CD4-positive, alpha-beta T cell treated with Interleukin-15 for 1 hour (primary cell): ENCODE results near the gene ARHGAP22.

Experiments used
- DNase-seq: peaks from one replicate; pipeline ENCODE4 v3.0.0-alpha.2; 2020

Gene ARHGAP22

DNA sequence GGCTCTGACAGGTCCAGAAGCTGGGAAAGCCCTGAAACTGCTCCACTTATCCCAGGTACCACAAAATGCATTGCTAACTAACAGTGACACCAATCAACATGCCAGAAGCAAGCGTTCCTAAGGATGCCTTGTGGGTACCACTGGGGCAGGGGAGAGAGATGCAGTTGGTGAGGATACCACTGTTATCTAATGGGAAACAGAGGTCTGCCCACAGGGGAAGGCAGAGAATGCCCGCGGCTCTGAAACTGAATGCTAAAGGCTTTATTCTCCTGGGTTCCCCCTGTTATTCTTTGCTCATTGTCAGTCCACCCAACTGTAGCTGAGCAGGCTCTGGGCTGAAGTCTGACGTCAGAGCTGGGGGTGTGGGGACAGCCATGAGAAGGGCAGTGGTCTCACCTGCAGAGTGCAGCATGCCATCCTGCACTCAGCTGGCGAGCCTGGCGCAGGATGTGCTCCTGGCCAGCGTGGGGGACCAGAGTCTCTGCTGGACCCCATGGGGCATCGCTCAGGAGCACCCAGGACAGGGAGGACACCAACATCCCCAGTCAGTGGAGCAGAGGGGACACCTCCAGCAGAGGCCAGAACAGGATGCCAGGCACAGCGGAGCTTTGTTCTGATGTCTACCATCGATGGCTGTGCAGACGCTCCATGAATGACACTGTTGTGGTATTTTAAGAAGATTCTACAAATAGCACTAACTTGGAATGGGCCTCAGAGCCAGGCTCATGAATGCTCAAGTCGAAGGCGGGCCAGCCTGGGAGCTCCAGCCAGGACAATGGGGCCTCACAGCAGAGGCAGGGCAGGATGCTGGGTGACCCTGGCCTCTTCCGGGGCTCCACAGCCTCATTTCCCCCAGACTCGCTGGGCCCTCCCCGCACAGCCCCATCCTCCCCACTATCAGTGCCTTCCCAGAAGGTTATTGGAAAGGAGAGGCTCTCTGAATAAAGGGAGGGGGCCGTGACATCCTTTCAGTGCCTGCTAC lies 95.8 kb downstream of the ARHGAP22 start:
- no peak for DNase-seq

DNA sequence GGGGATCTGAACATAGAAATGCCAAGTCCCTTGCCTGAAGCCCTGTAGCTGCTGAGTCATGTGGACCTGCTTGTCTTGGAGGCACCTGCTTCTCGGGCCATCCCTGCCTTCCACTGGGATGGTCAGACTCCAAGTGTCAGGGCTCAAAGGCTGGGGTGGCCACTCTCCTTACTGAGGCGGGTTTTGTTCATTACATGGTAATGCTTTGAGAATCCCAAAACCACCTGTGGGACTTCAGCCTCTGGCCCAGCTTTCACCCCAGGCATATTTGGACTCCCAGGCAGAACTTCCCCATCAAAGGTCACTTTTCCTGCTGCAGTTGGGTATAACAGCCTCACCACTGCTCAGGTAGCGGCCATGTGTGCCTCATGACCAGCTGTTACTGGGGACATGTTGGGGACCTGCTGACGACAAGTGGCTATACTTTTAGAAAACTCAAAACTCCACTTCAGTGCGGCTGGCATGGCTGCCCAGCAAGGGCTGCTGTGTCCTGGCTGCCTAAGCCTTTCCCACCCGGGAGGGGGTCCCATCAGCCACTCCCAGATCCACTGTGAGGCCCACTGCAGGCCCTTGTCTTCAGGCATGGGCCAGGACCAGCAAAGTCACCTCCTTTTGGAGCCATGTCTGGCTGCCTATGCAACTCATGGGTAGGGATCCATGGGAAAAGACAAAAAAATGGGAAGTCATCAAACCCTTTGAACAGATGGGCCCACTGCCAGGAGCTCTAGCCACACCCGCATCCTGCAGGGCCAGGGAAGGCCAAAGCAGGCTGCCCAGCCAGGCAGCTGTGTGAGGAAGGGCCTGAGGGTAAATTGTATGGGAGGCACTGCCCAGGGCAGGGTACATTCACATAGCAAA lies 96.7 kb downstream of the ARHGAP22 start:
- DNase-seq: no peak

GRCh38 chr10:48507494-48507893 lies 97.4 kb downstream of the ARHGAP22 start:
- DNase-seq: no peak

GRCh38 chr10:48506147-48506917 lies 98.5 kb downstream of the ARHGAP22 start:
- no peak for DNase-seq

GRCh38 chr10:48505394-48506112 lies 99.3 kb downstream of the ARHGAP22 start:
- DNase-seq: no peak

DNA sequence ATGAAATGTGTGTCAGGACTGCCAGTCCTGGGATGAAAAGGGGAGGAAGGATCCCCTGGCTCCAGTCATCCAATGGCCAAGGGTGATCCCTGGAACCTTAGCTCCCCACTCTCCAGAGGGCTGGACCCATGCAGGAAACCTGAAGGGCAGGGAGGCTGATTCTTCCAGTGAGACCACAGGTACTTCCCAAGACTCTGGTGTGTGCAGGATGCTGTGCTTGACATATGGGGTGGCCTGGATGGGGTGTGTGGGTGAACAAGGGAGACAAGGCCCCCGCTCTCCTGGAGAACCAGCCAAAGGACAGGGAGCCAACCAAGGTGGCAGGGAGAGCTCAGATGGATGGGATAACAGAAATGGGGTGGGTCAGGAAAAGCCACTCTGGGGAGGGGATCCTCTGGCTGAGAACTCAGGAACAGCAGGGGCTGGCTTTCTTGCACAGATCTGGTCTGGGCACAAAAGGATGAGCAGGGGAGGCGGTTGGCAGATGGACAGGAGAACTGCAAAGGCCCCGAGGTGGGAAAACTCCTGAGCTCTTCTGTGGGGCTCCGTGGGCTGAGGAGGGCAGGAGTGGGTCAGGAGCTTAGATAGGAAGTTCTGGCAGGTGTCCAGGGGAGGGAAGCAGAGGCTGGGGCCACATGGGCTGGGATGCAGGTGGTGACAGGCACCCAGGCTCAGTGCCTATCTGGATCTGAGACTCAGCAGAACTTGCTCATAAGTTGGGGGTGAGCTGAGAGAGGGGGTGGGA lies 100.6 kb downstream of the ARHGAP22 start:
- DNase-seq: no peak

- no peak for DNase-seq
These were observed 101.5 kb downstream of the ARHGAP22 start for GRCh38 chr10:48503293-48503911.

DNA sequence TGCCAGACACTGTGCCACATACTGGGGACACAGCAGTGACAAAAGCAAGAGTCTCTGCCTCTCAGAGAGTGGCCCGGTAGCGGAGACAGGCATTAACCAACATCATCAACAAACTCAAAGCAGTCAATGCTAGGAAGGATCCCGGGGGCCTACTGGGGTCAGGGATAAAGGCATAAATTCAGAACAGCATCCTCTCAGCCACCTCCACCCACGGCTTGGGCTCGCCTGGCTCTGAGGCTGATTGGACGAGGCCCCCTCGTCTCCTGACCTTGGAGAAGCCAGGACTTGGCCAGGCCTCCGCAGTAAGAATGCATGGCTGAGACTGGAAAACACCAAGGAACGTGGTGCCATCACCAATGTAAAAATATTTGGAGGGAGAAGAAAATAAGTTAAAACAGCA lies 102.1 kb downstream of the ARHGAP22 start:
- no peak for DNase-seq

GRCh38 chr10:48501787-48502771 lies 102.8 kb downstream of the ARHGAP22 start:
- no peak for DNase-seq

- DNase-seq: no peak
These were observed 103.6 kb downstream of the ARHGAP22 start for GRCh38 chr10:48501226-48501625.

DNA sequence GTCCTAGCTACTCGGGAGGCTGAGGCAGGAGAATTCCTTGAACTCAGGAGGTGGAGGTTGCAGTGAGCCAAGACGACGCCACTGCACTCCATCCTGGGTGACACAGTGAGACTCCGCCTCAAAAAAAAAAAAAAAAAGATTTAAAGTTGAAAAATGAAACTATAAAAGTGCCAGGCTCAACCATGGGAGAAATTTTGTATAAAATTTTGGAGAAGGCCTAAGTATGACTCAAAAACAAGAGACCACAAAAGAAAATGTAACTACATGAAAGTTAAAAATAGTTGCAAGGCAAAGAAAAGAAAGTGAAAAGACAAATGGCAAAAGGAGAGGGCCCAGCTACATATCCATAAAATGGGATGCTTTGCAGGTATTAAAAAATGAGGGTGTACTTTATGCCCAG lies 104.1 kb downstream of the ARHGAP22 start:
- no peak for DNase-seq

DNA sequence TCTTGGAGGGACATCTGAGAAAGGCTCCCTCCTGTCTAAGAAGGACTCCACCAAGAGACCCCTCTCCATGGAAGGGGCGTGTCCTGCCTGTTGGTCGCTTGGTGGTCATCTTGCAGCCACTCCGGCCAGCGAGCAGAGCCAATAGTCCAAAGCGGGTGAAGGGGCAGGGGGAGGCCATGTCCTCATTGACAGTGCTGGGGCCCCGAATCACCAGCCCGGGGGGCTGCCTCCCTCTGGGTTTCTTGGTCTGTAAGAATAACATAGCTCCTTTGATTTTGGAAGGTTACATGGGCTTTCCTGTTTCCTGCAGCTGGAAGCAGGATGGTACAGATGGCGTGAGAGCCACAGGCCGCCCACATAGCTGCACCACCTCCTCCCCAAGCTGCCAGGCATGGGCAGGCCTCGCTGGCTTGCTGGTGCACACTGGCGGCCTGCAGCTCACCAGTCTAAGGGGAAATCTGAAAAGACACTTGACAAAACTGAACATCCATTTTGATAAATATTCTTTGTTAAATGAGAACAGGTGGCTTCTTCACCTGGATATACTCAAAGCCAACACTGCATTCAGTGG lies 105.8 kb downstream of the ARHGAP22 start:
- DNase-seq: no peak

DNA sequence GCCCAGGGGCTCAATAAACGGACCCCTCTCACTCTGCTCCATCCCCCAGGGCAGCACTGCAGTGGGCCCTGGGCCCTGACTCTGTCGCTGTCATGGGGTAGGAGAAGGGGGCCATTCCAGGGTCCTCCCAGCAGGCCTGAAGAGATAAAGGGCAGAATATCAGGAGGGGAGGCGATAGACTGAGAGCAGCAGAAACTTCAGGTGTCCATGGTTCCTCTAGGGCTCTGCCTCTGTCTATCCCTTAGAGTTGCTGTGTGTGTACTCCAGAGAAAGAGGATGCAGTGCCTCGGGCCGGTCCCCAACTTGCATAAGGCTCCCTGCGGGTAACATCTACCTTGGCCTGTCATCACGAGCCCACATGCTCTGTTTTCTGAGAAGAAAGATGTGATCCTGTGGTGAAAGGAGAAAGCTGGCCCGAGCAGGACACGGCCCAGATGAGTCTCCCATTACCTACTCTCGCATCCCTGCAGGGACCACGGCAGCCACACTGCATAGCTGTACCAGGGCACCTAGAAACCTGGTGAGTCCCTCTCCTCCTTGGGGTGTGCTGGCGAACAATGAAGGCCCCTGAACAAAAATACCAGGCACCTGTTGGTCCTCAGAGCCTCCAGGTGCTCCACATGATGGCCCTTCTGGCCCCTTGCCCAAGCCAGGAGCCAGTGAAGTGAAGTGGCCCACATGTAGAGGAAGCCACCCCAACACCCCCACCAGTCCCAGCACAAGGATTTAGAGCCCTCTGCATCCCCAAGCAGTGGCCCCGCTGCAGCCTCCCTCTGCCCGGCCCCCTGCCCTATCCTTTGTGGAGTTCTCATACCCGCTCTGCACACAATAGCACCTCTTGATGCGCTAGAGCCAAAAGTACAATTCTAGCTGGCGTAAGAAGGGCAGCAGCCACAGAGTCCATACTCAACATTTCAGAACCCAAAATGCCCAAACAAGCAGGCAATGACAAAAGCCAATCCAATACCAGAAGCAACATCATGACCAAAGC lies 106.8 kb downstream of the ARHGAP22 start:
- no peak for DNase-seq

DNA sequence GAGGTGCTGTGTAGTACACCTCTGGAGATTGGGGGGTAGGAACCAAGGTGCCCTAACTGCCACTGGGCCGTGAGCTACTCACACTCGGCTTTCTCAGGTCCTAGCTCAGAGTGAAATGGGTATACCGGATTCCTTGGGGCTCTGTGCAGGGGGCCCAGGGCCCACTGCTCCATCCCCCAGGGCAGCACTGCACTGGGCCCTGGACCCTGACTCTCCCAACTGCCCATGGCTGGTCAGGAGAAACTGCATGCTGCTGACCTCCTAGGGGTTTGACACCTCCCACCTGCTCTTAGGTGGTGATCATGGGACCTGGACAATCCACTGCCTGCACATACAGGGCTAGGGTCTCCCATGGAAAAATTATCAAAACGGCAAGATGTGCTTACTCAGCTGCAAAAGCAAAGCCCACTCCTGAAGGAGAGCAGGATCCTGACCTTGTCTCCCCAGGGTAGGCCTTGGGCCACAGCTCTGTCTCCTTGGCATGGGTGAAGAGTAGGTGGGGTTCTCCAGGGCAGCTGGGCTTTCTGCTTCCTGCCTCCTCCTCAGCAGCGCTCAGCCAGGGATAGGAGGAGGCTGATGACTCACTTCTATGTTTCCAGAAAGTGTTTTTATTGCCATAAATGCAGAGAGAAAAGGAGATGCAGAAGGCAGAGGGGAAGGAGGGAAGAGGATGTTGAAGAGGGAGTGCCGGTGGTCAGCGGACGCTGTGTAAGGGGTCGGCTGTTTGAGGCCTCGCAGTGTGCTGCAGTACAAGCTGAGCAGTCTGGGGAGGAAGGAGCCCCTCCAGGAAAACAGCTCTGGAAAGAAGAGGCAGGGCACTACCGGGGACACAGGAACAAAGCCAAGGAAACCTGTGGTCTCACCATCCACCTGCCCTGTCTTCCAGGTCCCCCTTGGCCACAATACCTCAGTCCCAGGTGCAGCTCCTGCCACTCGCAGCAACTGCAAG lies 107.8 kb downstream of the ARHGAP22 start:
- no peak for DNase-seq

DNA sequence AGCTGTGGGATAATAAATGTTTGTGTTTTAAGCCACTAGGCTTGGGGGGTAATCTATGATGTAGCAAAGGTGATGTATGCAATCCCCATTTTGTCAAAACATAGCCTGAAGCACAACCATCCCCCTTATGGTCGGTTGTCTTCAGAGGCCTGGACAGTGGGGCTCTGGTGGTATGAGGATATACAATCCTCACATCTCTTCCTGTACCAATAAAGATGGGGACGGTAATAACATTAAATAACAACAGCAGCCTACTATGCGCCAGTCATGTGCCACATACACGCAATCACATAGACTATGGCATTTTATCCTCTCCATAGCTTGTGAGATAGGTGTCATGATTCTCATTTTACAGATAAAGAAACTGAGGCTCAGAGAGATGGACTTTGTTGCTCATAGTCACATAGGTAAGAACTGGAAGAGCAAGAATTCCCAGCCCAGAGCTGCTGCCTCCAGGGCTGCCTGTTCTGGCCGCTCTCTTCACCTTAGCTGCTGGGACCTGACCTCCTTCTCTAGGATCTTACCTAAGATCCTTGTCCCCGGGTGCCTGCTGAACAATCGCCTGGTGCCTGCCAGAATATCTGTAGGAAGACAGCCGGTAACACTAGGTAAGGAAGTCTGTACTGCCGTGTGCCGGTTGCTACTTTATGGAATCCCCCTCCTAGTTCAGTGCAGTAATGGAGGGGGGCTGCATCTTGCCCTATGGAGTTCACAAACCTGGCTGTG lies 108.6 kb downstream of the ARHGAP22 start:
- no peak for DNase-seq
